ENCODE measurements around the gene LRP1B.

DNA sequence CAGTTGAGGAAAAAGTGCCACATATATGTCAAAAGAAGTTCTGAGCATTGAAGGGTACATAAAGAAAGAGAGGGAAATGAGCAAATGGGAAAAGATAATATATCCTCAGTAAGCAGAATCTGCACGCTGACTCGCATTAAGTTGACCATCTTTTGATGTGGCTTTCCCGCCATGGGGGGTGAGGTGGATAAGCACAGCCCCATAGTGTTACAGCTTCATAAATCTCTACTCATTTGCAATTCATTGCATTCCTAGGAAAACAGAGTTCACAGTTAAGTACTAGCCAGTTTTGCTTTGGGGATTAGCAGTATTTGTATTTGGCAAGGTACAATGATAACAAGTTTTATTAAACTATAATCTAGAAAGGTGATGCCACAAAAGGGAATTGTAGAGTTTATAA, 814.2 kb downstream of the LRP1B start:
- TF ChIP-seq EZH2 (IDR thresholded peaks at IDR 0.05; ENCODE audit: insufficient read depth, poor library complexity, severe bottlenecking) (no peak), EZH2phosphoT487 (IDR thresholded peaks at IDR 0.05; ENCODE audit: insufficient read depth, low read depth) (no peak)
